Measurements from ENCODE around the gene GLP1R.
"Not testable (repeated sequence)": the region's sequence is repeated elsewhere in the genome, so short reads cannot be mapped to it uniquely, and the experiment has no call there.

Gene GLP1R

GRCh38 chr6:39118921-39119320, 70.3 kb downstream of the GLP1R start:
- in situ Hi-C loops (cut with HindIII; ENCODE audit: low sequenced_read_pairs): no loop called here
- no peak overlapping the region for H3K4me3 ChIP-seq (ENCODE audit: low read depth, low read length)
- DNase-seq (ENCODE audit: low read depth, low spot score): no peak
- no peak for TF ChIP-seq CTCF (IDR thresholded peaks at IDR 0.05; ENCODE audit: low read depth, low read length)

DNA sequence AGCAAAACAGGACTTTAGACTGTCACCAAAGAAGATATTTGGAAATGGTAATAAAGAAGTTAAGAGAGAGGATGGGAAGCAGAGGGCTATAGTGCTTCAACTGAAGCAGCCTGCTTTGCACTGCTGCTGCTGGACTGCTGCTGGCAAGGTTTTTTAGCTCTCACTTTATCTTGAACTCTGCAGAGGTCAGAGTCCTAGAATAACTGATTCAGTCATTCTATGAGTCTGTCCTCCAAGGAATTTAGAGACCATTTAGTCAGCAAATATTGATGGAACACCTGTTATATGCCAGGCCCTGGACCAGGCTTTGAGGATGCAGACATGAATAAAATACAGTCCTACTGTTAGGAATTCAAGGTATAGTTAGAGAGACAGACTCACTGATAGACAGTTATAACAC, 75.5 kb downstream of the GLP1R start:
- no peak for TF ChIP-seq CTCF (IDR thresholded peaks at IDR 0.05; ENCODE audit: low read depth, low read length)
- in situ Hi-C loops (cut with HindIII; ENCODE audit: low sequenced_read_pairs): no loop called here
- DNase-seq (ENCODE audit: low read depth, low spot score): no peak
- no peak overlapping the region for H3K4me3 ChIP-seq (ENCODE audit: low read depth, low read length)

DNA sequence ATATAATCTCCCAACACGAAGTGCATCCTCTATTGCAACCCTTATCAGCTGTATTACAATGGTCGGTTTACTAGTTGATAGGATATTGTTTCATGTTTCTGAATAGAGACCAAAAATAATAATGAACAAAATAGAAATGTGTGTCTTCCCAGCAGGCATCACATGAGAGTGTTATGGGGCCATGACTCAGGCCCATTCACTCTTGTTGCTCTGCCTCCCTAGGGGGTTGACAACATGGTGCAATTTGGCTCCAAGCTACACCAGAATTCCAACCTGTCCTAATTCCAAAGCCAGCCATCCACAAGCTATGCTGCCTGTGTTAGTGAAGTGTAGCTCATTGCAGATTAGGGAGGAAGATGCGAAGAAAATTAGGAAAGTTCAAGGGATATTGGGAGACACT, 79.5 kb downstream of the GLP1R start:
- no peak overlapping the region for H3K4me3 ChIP-seq (ENCODE audit: low read depth, low read length)
- DNase-seq (ENCODE audit: low read depth, low spot score): no peak
- no peak for TF ChIP-seq CTCF (IDR thresholded peaks at IDR 0.05; ENCODE audit: low read depth, low read length)
- in situ Hi-C loops (cut with HindIII; ENCODE audit: low sequenced_read_pairs): no loop called here

GRCh38 chr6:39128832-39129231, 80.3 kb downstream of the GLP1R start:
- TF ChIP-seq CTCF (IDR thresholded peaks at IDR 0.05; ENCODE audit: low read depth, low read length): no peak
- in situ Hi-C loops (cut with HindIII; ENCODE audit: low sequenced_read_pairs): no loop called here
- no peak overlapping the region for H3K4me3 ChIP-seq (ENCODE audit: low read depth, low read length)
- no peak for DNase-seq (ENCODE audit: low read depth, low spot score)

GRCh38 chr6:39130691-39131090, 82.1 kb downstream of the GLP1R start:
- no peak for TF ChIP-seq CTCF (IDR thresholded peaks at IDR 0.05; ENCODE audit: low read depth, low read length)
- in situ Hi-C loops (cut with HindIII; ENCODE audit: low sequenced_read_pairs): no loop called here
- no peak for DNase-seq (ENCODE audit: low read depth, low spot score)
- no peak overlapping the region for H3K4me3 ChIP-seq (ENCODE audit: low read depth, low read length)

GRCh38 chr6:39134761-39135160, 86.2 kb downstream of the GLP1R start:
- DNase-seq (ENCODE audit: low read depth, low spot score); in situ Hi-C loops (cut with HindIII; ENCODE audit: low sequenced_read_pairs); H3K4me3 ChIP-seq (ENCODE audit: low read depth, low read length): not testable (repeated sequence)

GRCh38 chr6:39136207-39136606, 87.6 kb downstream of the GLP1R start:
- H3K4me3 ChIP-seq (ENCODE audit: low read depth, low read length); in situ Hi-C loops (cut with HindIII; ENCODE audit: low sequenced_read_pairs); DNase-seq (ENCODE audit: low read depth, low spot score): not testable (repeated sequence)

- H3K4me3 ChIP-seq (ENCODE audit: low read depth, low read length): no peak overlapping the region
- in situ Hi-C loops (cut with HindIII; ENCODE audit: low sequenced_read_pairs): no loop called here
- peak; percentile 7 for DNase-seq (ENCODE audit: low read depth, low spot score)
- no peak for TF ChIP-seq CTCF (IDR thresholded peaks at IDR 0.05; ENCODE audit: low read depth, low read length)
These were observed 88.7 kb downstream of the GLP1R start for GRCh38 chr6:39137245-39137644.
